HepG2 (cell line): ENCODE measurements around the gene NRBF2. TPM values are rescaled to one million over a fixed set of nuclear protein-coding genes. Genes with fewer than 3 reads are reported as not detected.
A peak's percentile ranks its signal among the peaks of the same experiment; 100 is the strongest.

Experiments used
- BRCA1 ChIP-seq: sonication (generic); formaldehyde crosslinking; IDR thresholded peaks from 2 replicates; pipeline ENCODE4 v1.4.0; 2020; ENCODE audit warnings: missing genetic modification reagents
- CBX1 ChIP-seq: IDR thresholded peaks from one replicate; pipeline ENCODE4 v1.6.1; 2016; ENCODE audit warnings: antibody characterized with exemption, low read depth
- CC2D1A ChIP-seq: sonication (generic); formaldehyde crosslinking; IDR thresholded peaks from 2 replicates; pipeline ENCODE4 v1.8.1; 2023; ENCODE audit warnings: mild to moderate bottlenecking, missing genetic modification reagents
- FOXA1 ChIP-seq, 2 experiments: fragments of 450-650 bp in 1 of 2; sonication (generic) in 1 of 2; formaldehyde crosslinking in 1 of 2; IDR thresholded peaks; 2 replicates each; pipeline versions ENCODE4 v1.4.0 to v1.6.1; 2016 to 2020; ENCODE audit warnings: missing genetic modification reagents in 1 of 2
- POLR2AphosphoS5 ChIP-seq: IDR thresholded peaks from 2 replicates; pipeline ENCODE4 v1.6.1; 2012; ENCODE audit warnings: low read depth, low read length
- RBM22 ChIP-seq: fragments of 200-400 bp; formaldehyde crosslinking; optimal IDR thresholded peaks from 2 replicates; pipeline ENCODE3; 2017; ENCODE audit warnings: mild to moderate bottlenecking, low read length, moderate library complexity
- SRSF1 ChIP-seq: fragments of 200-400 bp; formaldehyde crosslinking; optimal IDR thresholded peaks from 2 replicates; pipeline ENCODE3; 2017; ENCODE audit warnings: mild to moderate bottlenecking, low read depth, low read length, moderate library complexity
- ZC3H4 ChIP-seq: sonication (generic); formaldehyde crosslinking; IDR thresholded peaks from 2 replicates; pipeline ENCODE4 v1.4.0; 2020; ENCODE audit warnings: missing genetic modification reagents, borderline replicate concordance
- ZNF430 ChIP-seq: sonication (generic); formaldehyde crosslinking; IDR thresholded peaks from 2 replicates; pipeline ENCODE4 v1.9.0; 2021; ENCODE audit warnings: mild to moderate bottlenecking, missing genetic modification reagents
- ZNF703 ChIP-seq: sonication (generic); formaldehyde crosslinking; IDR thresholded peaks from 2 replicates; pipeline ENCODE4 v1.5.1; 2020; ENCODE audit warnings: missing genetic modification reagents, mild to moderate bottlenecking, moderate library complexity, borderline replicate concordance
- ZNF768 ChIP-seq: sonication (generic); formaldehyde crosslinking; IDR thresholded peaks from 2 replicates; pipeline ENCODE4 v1.4.0; 2020; ENCODE audit warnings: missing genetic modification reagents
- polyA plus RNA-seq, 8 experiments: library from polyadenylated mRNA; depleted of rRNA in 3 of 8; stranded (reverse) in 7 of 8; unstranded in 1 of 8; fragments of >200 nt; fragmentation: Illumina TruSeq in 4 of 8; extraction: Trizol in 4 of 8; gene quantifications; 2 replicates each; pipeline versions ENCODE4 v1.2.1 to v1.2.3, GENCODE V29; 2011 to 2016; ENCODE audit warnings: low read depth in 4 of 8, missing spikeins in 1 of 8, mixed read lengths in 1 of 8; ENCODE audit not compliant: insufficient read depth in 1 of 8
- total RNA-seq, 5 experiments: library from RNA; depleted of rRNA; stranded (reverse); fragments of >200 nt; fragmentation: Illumina TruSeq; extraction: Trizol; gene quantifications; 2 replicates each; pipeline ENCODE4 v1.2.3, GENCODE V29; 2016; ENCODE audit warnings: low read depth in 1 of 5
- TF ChIP-seq, protein P1 (sequence below): sonication (generic); formaldehyde crosslinking; IDR thresholded peaks from 2 replicates; pipeline ENCODE4 v1.5.0; 2020; ENCODE audit warnings: missing genetic modification reagents, mild to moderate bottlenecking, borderline replicate concordance
- TF ChIP-seq, protein P2 (sequence below): sonication (generic); formaldehyde crosslinking; IDR thresholded peaks from 2 replicates; pipeline ENCODE4 v1.8.1; 2022; ENCODE audit warnings: mild to moderate bottlenecking, missing genetic modification reagents
- TF ChIP-seq, protein P3 (sequence below): sonication (generic); formaldehyde crosslinking; IDR thresholded peaks from 2 replicates; pipeline ENCODE4 v1.5.1; 2020; ENCODE audit warnings: missing genetic modification reagents, mild to moderate bottlenecking, borderline replicate concordance
- TF ChIP-seq, protein P4 (sequence below): sonication (generic); formaldehyde crosslinking; IDR thresholded peaks from 2 replicates; pipeline ENCODE4 v1.4.0; 2020; ENCODE audit warnings: mild to moderate bottlenecking, missing genetic modification reagents
- TF ChIP-seq, protein P5 (sequence below): sonication (generic); formaldehyde crosslinking; conservative IDR thresholded peaks from 2 replicates; pipeline ENCODE4 v1.8.0; 2022; ENCODE audit warnings: low read depth, missing genetic modification reagents
- TF ChIP-seq, protein P6 (sequence below): sonication (generic); formaldehyde crosslinking; IDR thresholded peaks from 2 replicates; pipeline ENCODE4 v1.4.0; 2020; ENCODE audit warnings: missing genetic modification reagents
- TF ChIP-seq, protein P7 (sequence below): IDR thresholded peaks from 2 replicates; pipeline ENCODE4 v1.6.1; 2016; ENCODE audit warnings: low read depth

Gene NRBF2
- total and polyA plus RNA-seq, 2 of the 13 experiments (the other 11 are each of a cell fraction or from before 2014, with no cell fraction given) = 20.0 to 28.4 TPM

DNA sequence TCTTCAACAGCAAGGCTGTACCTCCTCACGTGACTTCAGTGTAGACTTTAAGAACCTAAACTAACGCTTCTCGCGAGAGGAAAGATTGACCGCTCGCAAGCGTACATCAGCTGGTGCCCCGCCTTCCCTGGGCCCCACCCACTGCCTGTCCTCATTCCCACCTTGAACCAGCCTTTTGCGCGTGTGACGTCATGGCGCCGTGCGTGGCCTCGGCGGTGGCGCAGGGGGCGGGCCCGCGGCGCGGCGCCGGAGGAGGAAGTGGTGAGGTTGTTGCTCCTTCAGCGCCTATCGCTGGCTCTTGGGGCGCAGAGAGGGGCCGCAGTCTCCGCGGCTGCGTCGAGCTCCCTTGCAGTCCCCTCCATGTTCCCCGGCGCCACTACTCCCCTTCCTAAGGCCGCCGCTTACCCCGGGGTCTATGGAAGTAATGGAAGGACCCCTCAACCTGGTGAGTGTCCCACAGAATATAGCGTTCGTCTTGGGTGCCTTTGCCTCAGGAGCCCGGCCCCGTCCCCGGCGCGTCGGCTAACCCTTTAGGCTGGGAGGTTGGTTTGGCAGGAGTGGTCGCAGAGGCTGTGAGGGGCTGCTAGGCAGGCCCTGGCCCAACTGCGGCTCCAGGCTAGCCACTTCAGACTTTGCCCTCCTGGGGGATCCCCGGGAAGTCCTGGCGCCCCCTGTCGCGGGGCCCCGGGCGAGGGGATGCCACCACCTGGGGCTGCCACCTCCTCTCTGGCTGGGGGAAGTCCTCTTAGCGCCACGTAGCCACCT, at the start of gene NRBF2 (continued):
- TF ChIP-seq, protein P1, sequence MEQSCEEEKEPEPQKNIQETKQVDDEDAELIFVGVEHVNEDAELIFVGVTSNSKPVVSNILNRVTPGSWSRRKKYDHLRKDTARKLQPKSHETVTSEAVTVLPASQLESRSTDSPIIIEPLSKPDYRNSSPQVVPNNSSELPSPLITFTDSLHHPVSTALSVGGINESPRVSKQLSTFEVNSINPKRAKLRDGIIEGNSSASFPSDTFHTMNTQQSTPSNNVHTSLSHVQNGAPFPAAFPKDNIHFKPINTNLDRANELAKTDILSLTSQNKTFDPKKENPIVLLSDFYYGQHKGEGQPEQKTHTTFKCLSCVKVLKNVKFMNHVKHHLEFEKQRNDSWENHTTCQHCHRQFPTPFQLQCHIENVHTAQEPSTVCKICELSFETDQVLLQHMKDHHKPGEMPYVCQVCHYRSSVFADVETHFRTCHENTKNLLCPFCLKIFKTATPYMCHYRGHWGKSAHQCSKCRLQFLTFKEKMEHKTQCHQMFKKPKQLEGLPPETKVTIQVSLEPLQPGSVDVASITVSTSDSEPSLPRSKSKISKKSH (CRISPR knock-in tag) = peak; percentile 68; the same call in 1 of the 2 replicates
- TF ChIP-seq, protein P2, sequence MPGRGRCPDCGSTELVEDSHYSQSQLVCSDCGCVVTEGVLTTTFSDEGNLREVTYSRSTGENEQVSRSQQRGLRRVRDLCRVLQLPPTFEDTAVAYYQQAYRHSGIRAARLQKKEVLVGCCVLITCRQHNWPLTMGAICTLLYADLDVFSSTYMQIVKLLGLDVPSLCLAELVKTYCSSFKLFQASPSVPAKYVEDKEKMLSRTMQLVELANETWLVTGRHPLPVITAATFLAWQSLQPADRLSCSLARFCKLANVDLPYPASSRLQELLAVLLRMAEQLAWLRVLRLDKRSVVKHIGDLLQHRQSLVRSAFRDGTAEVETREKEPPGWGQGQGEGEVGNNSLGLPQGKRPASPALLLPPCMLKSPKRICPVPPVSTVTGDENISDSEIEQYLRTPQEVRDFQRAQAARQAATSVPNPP (CRISPR knock-in tag) = no peak
- TF ChIP-seq, protein P3, sequence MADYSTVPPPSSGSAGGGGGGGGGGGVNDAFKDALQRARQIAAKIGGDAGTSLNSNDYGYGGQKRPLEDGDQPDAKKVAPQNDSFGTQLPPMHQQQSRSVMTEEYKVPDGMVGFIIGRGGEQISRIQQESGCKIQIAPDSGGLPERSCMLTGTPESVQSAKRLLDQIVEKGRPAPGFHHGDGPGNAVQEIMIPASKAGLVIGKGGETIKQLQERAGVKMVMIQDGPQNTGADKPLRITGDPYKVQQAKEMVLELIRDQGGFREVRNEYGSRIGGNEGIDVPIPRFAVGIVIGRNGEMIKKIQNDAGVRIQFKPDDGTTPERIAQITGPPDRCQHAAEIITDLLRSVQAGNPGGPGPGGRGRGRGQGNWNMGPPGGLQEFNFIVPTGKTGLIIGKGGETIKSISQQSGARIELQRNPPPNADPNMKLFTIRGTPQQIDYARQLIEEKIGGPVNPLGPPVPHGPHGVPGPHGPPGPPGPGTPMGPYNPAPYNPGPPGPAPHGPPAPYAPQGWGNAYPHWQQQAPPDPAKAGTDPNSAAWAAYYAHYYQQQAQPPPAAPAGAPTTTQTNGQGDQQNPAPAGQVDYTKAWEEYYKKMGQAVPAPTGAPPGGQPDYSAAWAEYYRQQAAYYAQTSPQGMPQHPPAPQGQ (CRISPR knock-in tag) = no peak
- TF ChIP-seq ZNF768 (CRISPR knock-in tag) = peak; percentile 65; the same call in 1 of the 2 replicates
- TF ChIP-seq, protein P4, sequence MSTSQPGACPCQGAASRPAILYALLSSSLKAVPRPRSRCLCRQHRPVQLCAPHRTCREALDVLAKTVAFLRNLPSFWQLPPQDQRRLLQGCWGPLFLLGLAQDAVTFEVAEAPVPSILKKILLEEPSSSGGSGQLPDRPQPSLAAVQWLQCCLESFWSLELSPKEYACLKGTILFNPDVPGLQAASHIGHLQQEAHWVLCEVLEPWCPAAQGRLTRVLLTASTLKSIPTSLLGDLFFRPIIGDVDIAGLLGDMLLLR (CRISPR knock-in tag) = peak; percentile 35; the same call in 1 of the 2 replicates
- no peak for TF ChIP-seq RBM22
- TF ChIP-seq SRSF1 = peak; percentile 27
- TF ChIP-seq BRCA1 (CRISPR knock-in tag) = 0 out of 2 replicates have a peak, but pooled peaks have one; percentile 69
- TF ChIP-seq ZNF430 (CRISPR knock-in tag) = no peak; the same call in 1 of the 2 replicates
- TF ChIP-seq CC2D1A (CRISPR knock-in tag) = no peak
- TF ChIP-seq ZNF703 (CRISPR knock-in tag) = no peak
- peak; percentile 79 for TF ChIP-seq POLR2AphosphoS5
- TF ChIP-seq CBX1 = no peak
- TF ChIP-seq, protein P5, sequence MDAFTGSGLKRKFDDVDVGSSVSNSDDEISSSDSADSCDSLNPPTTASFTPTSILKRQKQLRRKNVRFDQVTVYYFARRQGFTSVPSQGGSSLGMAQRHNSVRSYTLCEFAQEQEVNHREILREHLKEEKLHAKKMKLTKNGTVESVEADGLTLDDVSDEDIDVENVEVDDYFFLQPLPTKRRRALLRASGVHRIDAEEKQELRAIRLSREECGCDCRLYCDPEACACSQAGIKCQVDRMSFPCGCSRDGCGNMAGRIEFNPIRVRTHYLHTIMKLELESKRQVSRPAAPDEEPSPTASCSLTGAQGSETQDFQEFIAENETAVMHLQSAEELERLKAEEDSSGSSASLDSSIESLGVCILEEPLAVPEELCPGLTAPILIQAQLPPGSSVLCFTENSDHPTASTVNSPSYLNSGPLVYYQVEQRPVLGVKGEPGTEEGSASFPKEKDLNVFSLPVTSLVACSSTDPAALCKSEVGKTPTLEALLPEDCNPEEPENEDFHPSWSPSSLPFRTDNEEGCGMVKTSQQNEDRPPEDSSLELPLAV (CRISPR knock-in tag) = no peak
- TF ChIP-seq FOXA1 (IDR thresholded peaks at IDR 0.05) = no peak
- TF ChIP-seq FOXA1 (CRISPR knock-in tag; IDR thresholded peaks at IDR 0.05) = peak; percentile 82
- TF ChIP-seq, protein P6, sequence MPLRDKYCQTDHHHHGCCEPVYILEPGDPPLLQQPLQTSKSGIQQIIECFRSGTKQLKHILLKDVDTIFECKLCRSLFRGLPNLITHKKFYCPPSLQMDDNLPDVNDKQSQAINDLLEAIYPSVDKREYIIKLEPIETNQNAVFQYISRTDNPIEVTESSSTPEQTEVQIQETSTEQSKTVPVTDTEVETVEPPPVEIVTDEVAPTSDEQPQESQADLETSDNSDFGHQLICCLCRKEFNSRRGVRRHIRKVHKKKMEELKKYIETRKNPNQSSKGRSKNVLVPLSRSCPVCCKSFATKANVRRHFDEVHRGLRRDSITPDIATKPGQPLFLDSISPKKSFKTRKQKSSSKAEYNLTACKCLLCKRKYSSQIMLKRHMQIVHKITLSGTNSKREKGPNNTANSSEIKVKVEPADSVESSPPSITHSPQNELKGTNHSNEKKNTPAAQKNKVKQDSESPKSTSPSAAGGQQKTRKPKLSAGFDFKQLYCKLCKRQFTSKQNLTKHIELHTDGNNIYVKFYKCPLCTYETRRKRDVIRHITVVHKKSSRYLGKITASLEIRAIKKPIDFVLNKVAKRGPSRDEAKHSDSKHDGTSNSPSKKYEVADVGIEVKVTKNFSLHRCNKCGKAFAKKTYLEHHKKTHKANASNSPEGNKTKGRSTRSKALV (CRISPR knock-in tag) = no peak
- no peak for TF ChIP-seq ZC3H4 (CRISPR knock-in tag)
- TF ChIP-seq, protein P7, sequence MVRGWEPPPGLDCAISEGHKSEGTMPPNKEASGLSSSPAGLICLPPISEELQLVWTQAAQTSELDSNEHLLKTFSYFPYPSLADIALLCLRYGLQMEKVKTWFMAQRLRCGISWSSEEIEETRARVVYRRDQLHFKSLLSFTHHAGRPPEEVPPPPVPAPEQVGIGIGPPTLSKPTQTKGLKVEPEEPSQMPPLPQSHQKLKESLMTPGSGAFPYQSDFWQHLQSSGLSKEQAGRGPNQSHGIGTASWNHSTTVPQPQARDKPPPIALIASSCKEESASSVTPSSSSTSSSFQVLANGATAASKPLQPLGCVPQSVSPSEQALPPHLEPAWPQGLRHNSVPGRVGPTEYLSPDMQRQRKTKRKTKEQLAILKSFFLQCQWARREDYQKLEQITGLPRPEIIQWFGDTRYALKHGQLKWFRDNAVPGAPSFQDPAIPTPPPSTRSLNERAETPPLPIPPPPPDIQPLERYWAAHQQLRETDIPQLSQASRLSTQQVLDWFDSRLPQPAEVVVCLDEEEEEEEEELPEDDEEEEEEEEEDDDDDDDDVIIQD = peak; percentile 96
